Mesodermal cell (in vitro differentiated cells): ENCODE data around the gene TIAM1.

ENCODE experiments used
- H3K27ac ChIP-seq: 2 replicates; pipeline ENCODE4 v1.7.0; 2013; ENCODE audit warnings: mild to moderate bottlenecking, low read depth, low read length, moderate library complexity; ENCODE audit not compliant: severe bottlenecking
- H3K36me3 ChIP-seq: 2 replicates; pipeline ENCODE4 v1.7.1; 2013; ENCODE audit warnings: mild to moderate bottlenecking, low read length, moderate library complexity; ENCODE audit not compliant: control insufficient read depth, insufficient read depth
- H3K4me1 ChIP-seq: one replicate; pipeline ENCODE4 v1.7.1; 2013; ENCODE audit warnings: mild to moderate bottlenecking, low read length; ENCODE audit not compliant: insufficient read depth, control insufficient read depth, poor library complexity, severe bottlenecking
- H3K4me3 ChIP-seq: 2 replicates; pipeline ENCODE4 v1.7.0; 2013; ENCODE audit warnings: low read length, control low read depth, mild to moderate bottlenecking; ENCODE audit not compliant: insufficient read depth, poor library complexity, severe bottlenecking; ENCODE audit errors: extremely low read depth
- H3K9me3 ChIP-seq: 2 replicates; pipeline ENCODE4 v1.7.1; 2013; ENCODE audit warnings: mild to moderate bottlenecking, low read length, moderate library complexity; ENCODE audit not compliant: control insufficient read depth
- WGBS, 2 experiments: methylation state at CpG; one replicate each; pipeline ENCODE4 v1.1.5; 2013; ENCODE audit warnings: missing lambda C conversion rate in 2 of 2; ENCODE audit not compliant: insufficient coverage in 2 of 2; 5-methylcytosine and 5-hydroxymethylcytosine counted together

Gene TIAM1

GRCh38 chr21:31255036-31255435, 89.0 kb downstream of the TIAM1 start:
- Histone ChIP-seq H3K36me3 (peaks cover 3% of the 10 kb centered on the region), H3K9me3 (no peaks in the 10 kb centered on the region), H3K4me1 (peaks cover 4% of the 10 kb centered on the region), H3K4me3 (no peak overlapping the region), H3K27ac (no peak overlapping the region)
- WGBS, 2 experiments = 95 to 96% methylated on average over 4 of the region's 4 CpGs

GRCh38 chr21:31254131-31254530, 89.9 kb downstream of the TIAM1 start:
- no peaks in the 10 kb centered on the region for H3K9me3 ChIP-seq
- no peak overlapping the region for H3K27ac ChIP-seq
- WGBS, 2 experiments = 83 to 100% methylated on average over 2 of the region's 2 CpGs
- H3K4me3 ChIP-seq = no peak overlapping the region
- H3K36me3 ChIP-seq = peaks cover 3% of the 10 kb centered on the region
- H3K4me1 ChIP-seq = peaks cover 4% of the 10 kb centered on the region

- H3K9me3 ChIP-seq = no peaks in the 10 kb centered on the region
- peaks cover 4% of the 10 kb centered on the region for H3K4me1 ChIP-seq
- H3K36me3 ChIP-seq = peaks cover 3% of the 10 kb centered on the region
- no peak overlapping the region for H3K4me3 ChIP-seq
- 71 to 75% methylated on average over 1 to 3 of the region's 3 CpGs for WGBS, 2 experiments
- no peak overlapping the region for H3K27ac ChIP-seq
These were observed 90.4 kb downstream of the TIAM1 start for GRCh38 chr21:31253684-31254083.

- Histone ChIP-seq H3K4me1 (no peaks in the 10 kb centered on the region), H3K9me3 (no peaks in the 10 kb centered on the region), H3K4me3 (no peak overlapping the region), H3K36me3 (peaks cover 3% of the 10 kb centered on the region), H3K27ac (peak overlapping the region; percentile 19)
- 57 to 61% methylated on average over 5 of the region's 6 CpGs for WGBS, 2 experiments
These were observed 91.5 kb downstream of the TIAM1 start for GRCh38 chr21:31252611-31253010.

GRCh38 chr21:31252091-31252490, 92.0 kb downstream of the TIAM1 start:
- H3K9me3 ChIP-seq = no peaks in the 10 kb centered on the region
- H3K4me1 ChIP-seq = no peaks in the 10 kb centered on the region
- peaks cover 6% of the 10 kb centered on the region for H3K36me3 ChIP-seq
- H3K27ac ChIP-seq = no peak overlapping the region
- no peak overlapping the region for H3K4me3 ChIP-seq
- 93 to 97% methylated on average over 10 to 14 of the region's 14 CpGs for WGBS, 2 experiments

- no peak overlapping the region for H3K27ac ChIP-seq
- peaks cover 10% of the 10 kb centered on the region for H3K36me3 ChIP-seq
- H3K4me3 ChIP-seq = no peak overlapping the region
- WGBS, 2 experiments = 97 to 98% methylated on average over 26 of the region's 28 CpGs
- no peaks in the 10 kb centered on the region for H3K4me1 ChIP-seq
- no peaks in the 10 kb centered on the region for H3K9me3 ChIP-seq
These were observed 92.4 kb downstream of the TIAM1 start for GRCh38 chr21:31251686-31252085.

DNA sequence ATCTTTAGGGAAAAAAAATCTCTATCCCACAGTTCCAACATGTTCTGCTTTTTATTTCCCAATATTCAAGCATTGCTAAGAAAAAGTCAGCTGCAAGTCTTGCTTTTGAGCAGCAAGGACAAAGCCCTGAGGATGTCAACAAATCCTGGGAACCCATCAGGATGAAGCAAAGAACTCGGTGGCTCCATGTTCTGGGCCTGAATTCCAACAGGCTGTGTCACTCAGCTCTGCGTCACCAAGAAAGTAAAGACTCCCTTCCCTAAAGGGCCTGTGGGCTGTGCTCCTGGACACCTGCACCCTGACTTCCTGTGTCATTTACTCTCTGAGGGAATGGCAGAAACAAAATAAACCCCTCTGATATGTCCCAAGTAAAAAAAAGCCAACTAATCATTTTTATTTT, 95.5 kb downstream of the TIAM1 start:
- 73 to 88% methylated on average over 2 of the region's 2 CpGs for WGBS, 2 experiments
- Histone ChIP-seq H3K27ac (no peak overlapping the region), H3K4me1 (no peaks in the 10 kb centered on the region), H3K36me3 (peaks cover 36% of the 10 kb centered on the region), H3K9me3 (peaks cover 10% of the 10 kb centered on the region), H3K4me3 (no peak overlapping the region)

- Histone ChIP-seq H3K4me3 (no peak overlapping the region), H3K36me3 (peaks cover 61% of the 10 kb centered on the region), H3K27ac (no peak overlapping the region), H3K9me3 (peaks cover 29% of the 10 kb centered on the region), H3K4me1 (no peaks in the 10 kb centered on the region)
- WGBS, 2 experiments = 94 to 100% methylated on average over 1 to 2 of the region's 2 CpGs
These were observed 100.5 kb downstream of the TIAM1 start for GRCh38 chr21:31243611-31244010.

- Histone ChIP-seq H3K9me3 (peaks cover 11% of the 10 kb centered on the region), H3K4me3 (no peak overlapping the region), H3K4me1 (no peaks in the 10 kb centered on the region), H3K36me3 (peaks cover 23% of the 10 kb centered on the region), H3K27ac (no peak overlapping the region)
- 93 to 96% methylated on average over 4 to 5 of the region's 5 CpGs for WGBS, 2 experiments
These were observed 107.5 kb downstream of the TIAM1 start for GRCh38 chr21:31236528-31236927.

DNA sequence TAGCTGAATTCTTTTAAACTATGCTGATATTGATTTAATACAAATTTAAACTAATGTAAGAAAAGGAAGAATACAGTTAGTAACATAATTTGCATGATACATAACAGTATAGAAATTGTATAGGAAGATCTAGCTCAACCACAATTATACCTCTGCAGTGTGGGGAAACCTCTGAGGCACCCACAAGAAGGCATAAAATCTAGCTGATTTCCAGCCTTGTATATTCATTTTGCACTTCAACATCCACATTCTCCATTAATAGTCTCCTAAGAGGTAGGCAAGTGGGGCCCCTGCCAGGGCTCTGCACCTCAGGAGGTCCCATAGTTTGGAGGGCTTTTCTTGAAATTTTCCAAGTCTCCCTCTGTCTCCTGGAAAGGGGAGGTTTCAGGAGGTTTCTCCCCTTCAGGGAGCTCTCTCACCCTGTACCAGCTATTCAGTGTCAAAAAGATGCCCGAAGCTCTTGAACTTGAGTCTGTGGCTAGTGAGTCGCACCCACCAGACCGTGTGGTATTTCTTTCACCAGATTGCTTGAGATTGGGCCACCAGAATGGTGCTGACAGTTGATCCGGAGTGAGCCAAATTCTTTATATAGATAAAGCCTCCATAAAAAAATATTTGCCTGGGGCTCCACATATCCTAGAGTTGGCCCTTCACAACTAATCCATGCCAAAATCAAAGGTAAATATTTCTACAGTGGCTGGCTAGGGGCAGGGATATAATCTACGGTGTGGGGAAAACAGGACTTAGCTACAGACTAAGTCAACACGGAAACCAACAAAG, 108.2 kb downstream of the TIAM1 start:
- Histone ChIP-seq H3K27ac (no peak overlapping the region), H3K4me1 (no peaks in the 10 kb centered on the region), H3K36me3 (peaks cover 17% of the 10 kb centered on the region), H3K9me3 (peaks cover 6% of the 10 kb centered on the region), H3K4me3 (no peak overlapping the region)
- 94 to 95% methylated on average over 5 of the region's 6 CpGs for WGBS, 2 experiments

DNA sequence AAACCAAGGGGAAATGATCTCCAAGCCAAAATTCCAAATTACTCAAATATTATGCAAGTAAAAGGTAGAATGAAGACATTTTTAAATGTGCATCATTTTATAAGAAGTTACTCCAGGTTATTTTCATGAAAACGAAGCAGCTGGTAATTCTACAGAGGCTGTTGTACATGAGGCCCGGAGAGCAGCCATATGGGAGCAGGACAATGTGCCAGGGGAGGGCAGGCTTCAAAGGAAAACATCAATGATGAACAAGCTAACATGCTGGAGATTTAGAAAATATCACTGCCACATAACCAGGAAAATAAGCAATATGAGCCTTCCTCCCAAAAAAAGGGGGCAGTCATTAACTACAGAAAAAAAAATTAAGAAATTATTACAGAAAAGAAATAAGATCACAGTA, 109.1 kb downstream of the TIAM1 start:
- H3K9me3 ChIP-seq = no peaks in the 10 kb centered on the region
- H3K4me1 ChIP-seq = no peaks in the 10 kb centered on the region
- no peak overlapping the region for H3K4me3 ChIP-seq
- no peak overlapping the region for H3K27ac ChIP-seq
- 83 to 100% methylated on average over 2 of the region's 2 CpGs for WGBS, 2 experiments
- H3K36me3 ChIP-seq = peaks cover 14% of the 10 kb centered on the region
